Vagina (tissue), 2 donors: ENCODE measurements around the gene ARL2BP.

Source experiments
- POLR2A ChIP-seq, 2 donors: fragments of 450-650 bp; IDR thresholded peaks; one replicate each; pipeline ENCODE4 v1.6.1; 2017; ENCODE audit warnings: antibody characterized with exemption in 2 of 2, mild to moderate bottlenecking in 2 of 2, moderate library complexity in 2 of 2
- POLR2AphosphoS5 ChIP-seq, 2 donors: sonication (generic); formaldehyde crosslinking; IDR thresholded peaks; one replicate each; pipeline ENCODE4 v1.9.0; 2017; ENCODE audit warnings: antibody characterized with exemption in 2 of 2, mild to moderate bottlenecking in 2 of 2, low read depth in 1 of 2; ENCODE audit not compliant: insufficient read depth in 1 of 2
- TF ChIP-seq, protein P1 (sequence below), 3 experiments: fragments of 450-650 bp in 2 of 3; fragments of 200-600 bp in 1 of 3; sonication (generic) in 1 of 3; IDR thresholded peaks; one replicate each; pipeline ENCODE4 v1.5.1; 2017 to 2019; ENCODE audit warnings: antibody characterized with exemption in 3 of 3, mild to moderate bottlenecking in 2 of 3, moderate library complexity in 2 of 3

GRCh38 chr16:57203451-57203850, 41.6 kb upstream of the ARL2BP start:
- TF ChIP-seq, protein P1, sequence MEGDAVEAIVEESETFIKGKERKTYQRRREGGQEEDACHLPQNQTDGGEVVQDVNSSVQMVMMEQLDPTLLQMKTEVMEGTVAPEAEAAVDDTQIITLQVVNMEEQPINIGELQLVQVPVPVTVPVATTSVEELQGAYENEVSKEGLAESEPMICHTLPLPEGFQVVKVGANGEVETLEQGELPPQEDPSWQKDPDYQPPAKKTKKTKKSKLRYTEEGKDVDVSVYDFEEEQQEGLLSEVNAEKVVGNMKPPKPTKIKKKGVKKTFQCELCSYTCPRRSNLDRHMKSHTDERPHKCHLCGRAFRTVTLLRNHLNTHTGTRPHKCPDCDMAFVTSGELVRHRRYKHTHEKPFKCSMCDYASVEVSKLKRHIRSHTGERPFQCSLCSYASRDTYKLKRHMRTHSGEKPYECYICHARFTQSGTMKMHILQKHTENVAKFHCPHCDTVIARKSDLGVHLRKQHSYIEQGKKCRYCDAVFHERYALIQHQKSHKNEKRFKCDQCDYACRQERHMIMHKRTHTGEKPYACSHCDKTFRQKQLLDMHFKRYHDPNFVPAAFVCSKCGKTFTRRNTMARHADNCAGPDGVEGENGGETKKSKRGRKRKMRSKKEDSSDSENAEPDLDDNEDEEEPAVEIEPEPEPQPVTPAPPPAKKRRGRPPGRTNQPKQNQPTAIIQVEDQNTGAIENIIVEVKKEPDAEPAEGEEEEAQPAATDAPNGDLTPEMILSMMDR (IDR thresholded peaks at IDR 0.05): no peak
- TF ChIP-seq POLR2A (IDR thresholded peaks at IDR 0.05) (no peak), POLR2AphosphoS5 (IDR thresholded peaks at IDR 0.05; ENCODE audit: insufficient read depth in 1 of 2, low read depth in 1 of 2) (no peak)
